Neural cell (in vitro differentiated cells): ENCODE measurements around the gene INPP5D. TPM values are rescaled to one million over a fixed set of nuclear protein-coding genes. Genes with fewer than 3 reads are reported as not detected.
"Not testable (repeated sequence)": the region's sequence is repeated elsewhere in the genome, so short reads cannot be mapped to it uniquely, and the experiment has no call there.

Source experiments
- H2AFZ ChIP-seq: fragments of 200-600, 300-800 bp; sonication (generic), shearing (Covaris generic); 2 replicates; pipeline ENCODE4 v1.6.0; 2014; ENCODE audit warnings: low read depth, mild to moderate bottlenecking, antibody characterized with exemption, low read length, moderate library complexity
- H3F3A ChIP-seq: fragments of 200-600 bp; shearing (Covaris generic); 2 replicates; pipeline ENCODE4 v1.6.1; 2016; ENCODE audit warnings: mild to moderate bottlenecking, moderate library complexity, mixed read lengths, antibody characterized with exemption, low read length; ENCODE audit not compliant: insufficient read depth, poor library complexity, severe bottlenecking
- H3K27ac ChIP-seq: fragments of 200-600, 300-800 bp; sonication (generic), shearing (Covaris generic); 2 replicates; pipeline ENCODE4 v1.5.1; 2014; ENCODE audit warnings: mild to moderate bottlenecking, low read length, moderate library complexity
- H3K27me3 ChIP-seq: fragments of 300-800, 200-600 bp; sonication (generic), shearing (Covaris generic); 2 replicates; pipeline ENCODE4 v1.6.0; 2014; ENCODE audit warnings: mild to moderate bottlenecking, low read depth, low read length, moderate library complexity; ENCODE audit not compliant: insufficient read depth
- H3K36me3 ChIP-seq: fragments of 300-800, 200-600 bp; sonication (generic), shearing (Covaris generic); 2 replicates; pipeline ENCODE4 v1.5.1; 2014; ENCODE audit warnings: mild to moderate bottlenecking, antibody characterized with exemption, low read length, moderate library complexity; ENCODE audit not compliant: insufficient read depth
- H3K4me2 ChIP-seq: fragments of 300-800, 200-600 bp; sonication (generic), shearing (Covaris generic); 2 replicates; pipeline ENCODE4 v1.6.0; 2014; ENCODE audit warnings: mild to moderate bottlenecking, low read length
- H3K4me3 ChIP-seq: fragments of 300-800, 200-600 bp; sonication (generic), shearing (Covaris generic); 2 replicates; pipeline ENCODE4 v1.5.1; 2014; ENCODE audit warnings: mild to moderate bottlenecking, low read length, moderate library complexity
- H3K79me2 ChIP-seq: fragments of 200-600 bp; shearing (Covaris generic); replicated peaks from 2 replicates; pipeline ENCODE4 v1.6.0; 2014; ENCODE audit warnings: mild to moderate bottlenecking, low read length, moderate library complexity; ENCODE audit not compliant: insufficient read depth
- H3K9ac ChIP-seq: fragments of 300-800, 200-600 bp; sonication (generic), shearing (Covaris generic); 2 replicates; pipeline ENCODE4 v1.6.1; 2016; ENCODE audit warnings: mild to moderate bottlenecking, low read length, mixed read lengths
- H3K9me2 ChIP-seq: fragments of 200-600 bp; shearing (Covaris generic); 2 replicates; pipeline ENCODE4 v1.6.1; 2016; ENCODE audit warnings: mild to moderate bottlenecking, low read length, mixed read lengths; ENCODE audit not compliant: insufficient read depth
- H3K9me3 ChIP-seq: fragments of 200-600, 300-800 bp; sonication (generic), shearing (Covaris generic); 2 replicates; pipeline ENCODE4 v1.6.1; 2016; ENCODE audit warnings: mild to moderate bottlenecking, mixed run types, low read length, moderate library complexity, mixed read lengths
- H4K20me1 ChIP-seq: fragments of 200-600 bp; shearing (Covaris generic); 2 replicates; pipeline ENCODE4 v1.6.1; 2016; ENCODE audit warnings: mild to moderate bottlenecking, mixed run types; ENCODE audit not compliant: insufficient read depth
- EP300 ChIP-seq: fragments of 450-650 bp; conservative IDR thresholded peaks from 2 replicates; pipeline ENCODE4 v1.6.1; 2014; ENCODE audit warnings: antibody characterized with exemption, mild to moderate bottlenecking, moderate library complexity; ENCODE audit not compliant: poor library complexity, severe bottlenecking
- EZH2 ChIP-seq: fragments of 200-600, 300-800 bp; shearing (Covaris generic), sonication (generic); IDR thresholded peaks from 2 replicates; pipeline ENCODE4 v1.6.1; 2014; ENCODE audit warnings: antibody characterized with exemption, low read length, borderline replicate concordance, mild to moderate bottlenecking; ENCODE audit not compliant: insufficient read depth, poor library complexity, severe bottlenecking
- MXI1 ChIP-seq: fragments of 450-650 bp; conservative IDR thresholded peaks from 2 replicates; pipeline ENCODE4 v1.6.1; 2014; ENCODE audit warnings: antibody characterized with exemption, mild to moderate bottlenecking; ENCODE audit not compliant: poor library complexity, severe bottlenecking
- POLR2AphosphoS5 ChIP-seq: IDR thresholded peaks from 2 replicates; pipeline ENCODE4 v1.6.1; 2012
- RAD21 ChIP-seq: fragments of 450-650 bp; conservative IDR thresholded peaks from 2 replicates; pipeline ENCODE4 v1.6.1; 2014; ENCODE audit warnings: antibody characterized with exemption, mild to moderate bottlenecking, moderate library complexity
- SMC3 ChIP-seq: fragments of 450-650 bp; conservative IDR thresholded peaks from 2 replicates; pipeline ENCODE4 v1.6.1; 2014; ENCODE audit warnings: antibody characterized with exemption, mild to moderate bottlenecking, moderate library complexity; ENCODE audit not compliant: poor library complexity
- TAF1 ChIP-seq: IDR thresholded peaks from 2 replicates; pipeline ENCODE4 v1.6.1; 2012; ENCODE audit warnings: low read depth
- polyA plus RNA-seq: library from polyadenylated mRNA; depleted of rRNA; stranded (reverse); fragments of >200 nt; gene quantifications from 2 replicates; pipeline ENCODE4 v1.2.3, GENCODE V29; 2014
- TF ChIP-seq, protein P1 (sequence below): fragments of 450-650 bp; IDR thresholded peaks from 2 replicates; pipeline ENCODE4 v1.5.1; 2014; ENCODE audit warnings: antibody characterized with exemption, mild to moderate bottlenecking, moderate library complexity; ENCODE audit not compliant: poor library complexity, severe bottlenecking
- TF ChIP-seq, protein P2 (sequence below): IDR thresholded peaks from 2 replicates; pipeline ENCODE4 v1.6.1; 2012; ENCODE audit warnings: borderline replicate concordance

INPP5D gene
- polyA plus RNA-seq, 1 donor from 2014 or later = not detected

GRCh38 chr2:233096006-233096405, 35.9 kb downstream of the INPP5D start:
- Histone ChIP-seq H3K4me3 (no peak overlapping the region), H3K79me2 (no peaks in the 10 kb centered on the region), H3K9me3 (no peaks in the 10 kb centered on the region), H4K20me1 (no peaks in the 10 kb centered on the region), H3K27ac (no peak overlapping the region), H3K9me2 (no peaks in the 10 kb centered on the region), H3K4me2 (no peak overlapping the region), H3F3A (no peaks in the 10 kb centered on the region), H3K36me3 (no peaks in the 10 kb centered on the region), H2AFZ (no peak overlapping the region), H3K27me3 (no peaks in the 10 kb centered on the region), H3K9ac (no peak overlapping the region)
- TF ChIP-seq EZH2 (no peak), SMC3 (no peak), TAF1 (no peak)

GRCh38 chr2:233098618-233099017, 38.5 kb downstream of the INPP5D start:
- H2AFZ ChIP-seq = no peak overlapping the region
- H3F3A ChIP-seq = no peaks in the 10 kb centered on the region
- no peaks in the 10 kb centered on the region for H3K79me2 ChIP-seq
- H3K36me3 ChIP-seq = no peaks in the 10 kb centered on the region
- TF ChIP-seq EP300 (no peak), SMC3 (no peak), EZH2 (no peak), RAD21 (no peak), MXI1 (no peak)
- TF ChIP-seq, protein P1, sequence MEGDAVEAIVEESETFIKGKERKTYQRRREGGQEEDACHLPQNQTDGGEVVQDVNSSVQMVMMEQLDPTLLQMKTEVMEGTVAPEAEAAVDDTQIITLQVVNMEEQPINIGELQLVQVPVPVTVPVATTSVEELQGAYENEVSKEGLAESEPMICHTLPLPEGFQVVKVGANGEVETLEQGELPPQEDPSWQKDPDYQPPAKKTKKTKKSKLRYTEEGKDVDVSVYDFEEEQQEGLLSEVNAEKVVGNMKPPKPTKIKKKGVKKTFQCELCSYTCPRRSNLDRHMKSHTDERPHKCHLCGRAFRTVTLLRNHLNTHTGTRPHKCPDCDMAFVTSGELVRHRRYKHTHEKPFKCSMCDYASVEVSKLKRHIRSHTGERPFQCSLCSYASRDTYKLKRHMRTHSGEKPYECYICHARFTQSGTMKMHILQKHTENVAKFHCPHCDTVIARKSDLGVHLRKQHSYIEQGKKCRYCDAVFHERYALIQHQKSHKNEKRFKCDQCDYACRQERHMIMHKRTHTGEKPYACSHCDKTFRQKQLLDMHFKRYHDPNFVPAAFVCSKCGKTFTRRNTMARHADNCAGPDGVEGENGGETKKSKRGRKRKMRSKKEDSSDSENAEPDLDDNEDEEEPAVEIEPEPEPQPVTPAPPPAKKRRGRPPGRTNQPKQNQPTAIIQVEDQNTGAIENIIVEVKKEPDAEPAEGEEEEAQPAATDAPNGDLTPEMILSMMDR = no peak
- H3K4me3 ChIP-seq = no peak overlapping the region
- H3K27me3 ChIP-seq = no peaks in the 10 kb centered on the region
- H3K9me3 ChIP-seq = no peaks in the 10 kb centered on the region
- no peak overlapping the region for H3K9ac ChIP-seq
- H3K4me2 ChIP-seq = no peak overlapping the region
- no peaks in the 10 kb centered on the region for H3K9me2 ChIP-seq
- H4K20me1 ChIP-seq = no peaks in the 10 kb centered on the region
- H3K27ac ChIP-seq = no peak overlapping the region

DNA sequence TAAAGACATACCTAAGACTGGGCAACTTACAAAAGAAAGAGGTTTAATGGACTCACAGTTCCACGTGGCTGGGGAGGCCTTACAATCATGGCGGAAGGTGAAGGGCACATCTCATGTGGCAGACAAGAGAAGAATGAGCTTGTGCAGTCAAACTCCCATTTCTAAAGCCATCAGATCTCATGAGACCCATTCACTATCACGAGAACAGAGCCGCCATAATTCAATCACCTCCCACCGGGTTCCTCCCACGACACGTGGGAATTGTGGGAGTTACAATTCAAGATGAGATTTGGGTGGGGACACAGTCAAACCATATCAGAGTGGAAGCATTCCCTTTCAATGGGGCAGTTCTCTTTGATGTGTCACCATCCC, 39.7 kb downstream of the INPP5D start:
- not testable (repeated sequence) for H3K79me2 ChIP-seq, H3K36me3 ChIP-seq, H3K9me3 ChIP-seq, H3K27me3 ChIP-seq, H3K4me3 ChIP-seq, H3K4me2 ChIP-seq, H2AFZ ChIP-seq, H4K20me1 ChIP-seq, H3K9ac ChIP-seq, H3K27ac ChIP-seq, H3K9me2 ChIP-seq, H3F3A ChIP-seq

DNA sequence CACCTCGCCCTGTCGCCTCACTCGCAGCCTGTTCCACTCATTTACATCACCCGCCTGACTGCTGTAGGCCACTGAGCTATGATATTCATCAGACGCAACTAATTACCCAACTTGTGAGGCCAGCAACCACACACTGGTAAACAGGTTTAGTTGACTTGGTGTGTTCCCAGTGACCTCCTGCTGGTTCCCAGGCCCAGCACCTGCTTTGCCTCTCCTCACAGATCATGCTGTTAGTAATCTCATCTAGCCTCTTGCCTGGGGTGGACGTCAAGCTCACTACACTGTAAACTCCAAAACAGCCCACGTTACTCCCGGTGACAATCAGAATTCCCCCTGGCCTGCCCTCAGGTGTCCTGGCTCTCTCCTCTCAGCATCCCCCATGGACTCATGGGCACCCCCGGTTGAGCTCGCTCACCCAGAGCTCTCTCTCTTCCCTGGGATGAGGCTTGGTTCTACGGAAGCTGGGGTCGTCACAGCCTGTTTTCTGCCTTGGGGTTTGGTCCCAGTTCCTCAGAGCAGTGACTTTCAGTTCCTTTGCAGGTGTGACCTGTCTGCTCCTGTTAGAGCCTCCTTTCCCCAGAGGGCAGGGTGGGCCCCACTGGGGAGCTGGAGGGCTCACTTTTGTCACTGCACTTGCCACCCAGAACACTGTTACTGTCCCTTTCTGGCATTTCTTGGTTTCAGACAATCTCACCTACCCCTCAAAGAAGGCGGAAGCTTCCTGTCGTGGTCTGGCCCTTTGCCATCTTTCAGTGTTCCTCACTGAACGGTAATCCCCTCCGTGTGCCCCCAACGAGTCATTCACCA, 40.3 kb downstream of the INPP5D start:
- no peaks in the 10 kb centered on the region for H4K20me1 ChIP-seq
- H3K27ac ChIP-seq = no peak overlapping the region
- no peaks in the 10 kb centered on the region for H3F3A ChIP-seq
- no peaks in the 10 kb centered on the region for H3K79me2 ChIP-seq
- H3K9me3 ChIP-seq = no peaks in the 10 kb centered on the region
- H3K27me3 ChIP-seq = no peaks in the 10 kb centered on the region
- H3K36me3 ChIP-seq = no peaks in the 10 kb centered on the region
- H2AFZ ChIP-seq = no peak overlapping the region
- H3K4me2 ChIP-seq = no peak overlapping the region
- no peak overlapping the region for H3K9ac ChIP-seq
- no peaks in the 10 kb centered on the region for H3K9me2 ChIP-seq
- H3K4me3 ChIP-seq = no peak overlapping the region
- TF ChIP-seq RAD21 (no peak), MXI1 (no peak), POLR2AphosphoS5 (no peak), SMC3 (no peak), EZH2 (no peak), EP300 (no peak), TAF1 (no peak)
- TF ChIP-seq, protein P1 = no peak
- TF ChIP-seq, protein P2, sequence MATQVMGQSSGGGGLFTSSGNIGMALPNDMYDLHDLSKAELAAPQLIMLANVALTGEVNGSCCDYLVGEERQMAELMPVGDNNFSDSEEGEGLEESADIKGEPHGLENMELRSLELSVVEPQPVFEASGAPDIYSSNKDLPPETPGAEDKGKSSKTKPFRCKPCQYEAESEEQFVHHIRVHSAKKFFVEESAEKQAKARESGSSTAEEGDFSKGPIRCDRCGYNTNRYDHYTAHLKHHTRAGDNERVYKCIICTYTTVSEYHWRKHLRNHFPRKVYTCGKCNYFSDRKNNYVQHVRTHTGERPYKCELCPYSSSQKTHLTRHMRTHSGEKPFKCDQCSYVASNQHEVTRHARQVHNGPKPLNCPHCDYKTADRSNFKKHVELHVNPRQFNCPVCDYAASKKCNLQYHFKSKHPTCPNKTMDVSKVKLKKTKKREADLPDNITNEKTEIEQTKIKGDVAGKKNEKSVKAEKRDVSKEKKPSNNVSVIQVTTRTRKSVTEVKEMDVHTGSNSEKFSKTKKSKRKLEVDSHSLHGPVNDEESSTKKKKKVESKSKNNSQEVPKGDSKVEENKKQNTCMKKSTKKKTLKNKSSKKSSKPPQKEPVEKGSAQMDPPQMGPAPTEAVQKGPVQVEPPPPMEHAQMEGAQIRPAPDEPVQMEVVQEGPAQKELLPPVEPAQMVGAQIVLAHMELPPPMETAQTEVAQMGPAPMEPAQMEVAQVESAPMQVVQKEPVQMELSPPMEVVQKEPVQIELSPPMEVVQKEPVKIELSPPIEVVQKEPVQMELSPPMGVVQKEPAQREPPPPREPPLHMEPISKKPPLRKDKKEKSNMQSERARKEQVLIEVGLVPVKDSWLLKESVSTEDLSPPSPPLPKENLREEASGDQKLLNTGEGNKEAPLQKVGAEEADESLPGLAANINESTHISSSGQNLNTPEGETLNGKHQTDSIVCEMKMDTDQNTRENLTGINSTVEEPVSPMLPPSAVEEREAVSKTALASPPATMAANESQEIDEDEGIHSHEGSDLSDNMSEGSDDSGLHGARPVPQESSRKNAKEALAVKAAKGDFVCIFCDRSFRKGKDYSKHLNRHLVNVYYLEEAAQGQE = no peak
